HG03097 (cell line): Measurements from ENCODE around the gene PITRM1.
"Not testable (repeated sequence)": the region's sequence is repeated elsewhere in the genome, so short reads cannot be mapped to it uniquely, and the experiment has no call there.

ENCODE experiments used
- ATAC-seq: cut with Tn5 transposase; IDR thresholded peaks from one replicate; pipeline ENCODE4 v1.9.1; 2021; ENCODE audit not compliant: unreplicated experiment, low FRiP score

The PITRM1 gene

GRCh38 chr10:3201796-3202195, 29.2 kb upstream of the PITRM1 start:
- no peak for ATAC-seq

GRCh38 chr10:3199488-3199887, 26.9 kb upstream of the PITRM1 start:
- no peak for ATAC-seq

- ATAC-seq, result no peak
Observed at GRCh38 chr10:3198900-3199299, 26.3 kb upstream of the PITRM1 start.

- peak; percentile 64 for ATAC-seq
Observed at GRCh38 chr10:3197348-3198003, 24.9 kb upstream of the PITRM1 start.

GRCh38 chr10:3196958-3197347, 24.4 kb upstream of the PITRM1 start:
- no peak for ATAC-seq

- no peak for ATAC-seq
Observed at GRCh38 chr10:3196482-3196881, 23.9 kb upstream of the PITRM1 start.

- no peak for ATAC-seq
Observed at GRCh38 chr10:3195726-3196125, 23.1 kb upstream of the PITRM1 start.

GRCh38 chr10:3195286-3195685, 22.7 kb upstream of the PITRM1 start:
- ATAC-seq, result no peak

GRCh38 chr10:3194871-3195270, 22.3 kb upstream of the PITRM1 start:
- no peak for ATAC-seq

GRCh38 chr10:3193751-3194150, 21.2 kb upstream of the PITRM1 start:
- ATAC-seq, result no peak

GRCh38 chr10:3192856-3193635, 20.5 kb upstream of the PITRM1 start:
- no peak for ATAC-seq

- ATAC-seq, result no peak
Observed at GRCh38 chr10:3190817-3191216, 18.2 kb upstream of the PITRM1 start.

- ATAC-seq, result not testable (repeated sequence)
Observed at GRCh38 chr10:3187229-3187628, 14.6 kb upstream of the PITRM1 start.

- ATAC-seq, result no peak
Observed at GRCh38 chr10:3186368-3186767, 13.8 kb upstream of the PITRM1 start.

- ATAC-seq, result no peak
Observed at GRCh38 chr10:3185386-3185785, 12.8 kb upstream of the PITRM1 start.

GRCh38 chr10:3180355-3181025, 7.9 kb upstream of the PITRM1 start:
- ATAC-seq, result no peak

GRCh38 chr10:3179174-3179573, 6.6 kb upstream of the PITRM1 start:
- ATAC-seq, result no peak

- ATAC-seq, result no peak
Observed at GRCh38 chr10:3178042-3178441, 5.5 kb upstream of the PITRM1 start.

GRCh38 chr10:3173171-3173878, 743 bp upstream of the PITRM1 start:
- ATAC-seq, result peak; percentile 18

GRCh38 chr10:3172081-3172445, 519 bp downstream of the PITRM1 start:
- ATAC-seq, result no peak

GRCh38 chr10:3171488-3171887, 1.1 kb downstream of the PITRM1 start:
- ATAC-seq, result not testable (repeated sequence)
